Measurements from ENCODE around the gene SHROOM3. TPM values are rescaled to one million over a fixed set of nuclear protein-coding genes. Genes with fewer than 3 reads are reported as not detected.
"Not testable (repeated sequence)": the region's sequence is repeated elsewhere in the genome, so short reads cannot be mapped to it uniquely, and the experiment has no call there.

The SHROOM3 gene
- total RNA-seq: not detected

- H3K9me3 Mint-ChIP-seq: no peaks in the 10 kb centered on the region
- H3K4me3 Mint-ChIP-seq: no peak within 1 kb of the TSS
- no peak within 1 kb of the TSS for H3K27ac Mint-ChIP-seq
- H3K4me1 Mint-ChIP-seq: no peaks in the 10 kb centered on the region
- H3K36me3 Mint-ChIP-seq (ENCODE audit: low read depth): no peaks in the 10 kb centered on the region
- peaks cover 33% of the 10 kb centered on the region for H3K27me3 Mint-ChIP-seq
- no peak for ATAC-seq (replicated peaks)
Measured at GRCh38 chr4:76434901-76435527, at the start of gene SHROOM3. Gene SHROOM3, plus strand, starts transcription at chr4:76435229. Its CDS starts 824 bp downstream, at chr4:76436053.

GRCh38 chr4:76385974-76386373, 49.1 kb upstream of the SHROOM3 start:
- Mint-ChIP-seq H3K27me3 (peaks cover 28% of the 10 kb centered on the region), H3K27ac (no peak overlapping the region), H3K36me3 (ENCODE audit: low read depth) (no peaks in the 10 kb centered on the region), H3K4me3 (no peak overlapping the region), H3K4me1 (no peaks in the 10 kb centered on the region), H3K9me3 (peaks cover 15% of the 10 kb centered on the region)
- ATAC-seq (replicated peaks): no peak

GRCh38 chr4:76386566-76387305, 48.3 kb upstream of the SHROOM3 start:
- no peak for ATAC-seq (replicated peaks)
- Mint-ChIP-seq H3K27me3 (peaks cover 28% of the 10 kb centered on the region), H3K27ac (no peak overlapping the region), H3K9me3 (peaks cover 15% of the 10 kb centered on the region), H3K4me1 (no peaks in the 10 kb centered on the region), H3K4me3 (no peak overlapping the region), H3K36me3 (ENCODE audit: low read depth) (no peaks in the 10 kb centered on the region)

DNA sequence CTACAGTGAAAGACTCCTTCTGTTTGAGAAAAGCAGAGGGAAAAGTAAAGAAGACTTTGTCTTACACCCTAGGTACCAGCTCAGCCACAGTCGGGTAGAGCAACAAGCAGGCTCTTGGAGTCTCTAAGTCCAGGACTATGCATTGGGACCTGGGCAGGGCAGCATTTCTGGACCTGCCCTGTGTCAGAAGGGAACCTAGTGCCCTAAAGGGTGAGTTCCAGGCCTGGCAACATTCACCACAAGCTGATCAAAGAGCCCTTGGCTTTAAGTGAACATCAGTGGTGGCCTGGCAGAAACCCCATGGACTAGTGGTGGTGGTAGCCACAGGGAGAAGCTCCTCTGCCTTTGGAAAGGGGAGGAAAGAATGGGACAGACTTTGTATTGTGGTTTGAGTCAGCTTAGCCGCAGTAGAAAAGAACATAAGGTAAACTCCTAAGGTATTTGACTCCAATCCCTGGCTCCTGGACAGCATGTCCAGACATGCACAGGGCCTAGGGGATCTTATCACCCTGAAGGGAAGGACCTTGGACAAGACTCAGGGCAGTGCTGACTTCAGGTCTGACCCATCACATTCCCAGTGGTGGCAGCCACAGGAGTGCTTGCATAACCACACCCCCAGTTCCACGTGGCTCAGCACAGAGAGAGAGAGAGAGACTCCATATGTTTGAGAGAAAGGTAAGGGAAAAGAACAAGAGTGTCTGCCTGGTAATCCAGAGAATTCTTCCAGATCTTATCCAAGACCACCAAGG, 46.7 kb upstream of the SHROOM3 start:
- H3K9me3 Mint-ChIP-seq: peaks cover 15% of the 10 kb centered on the region
- H3K4me3 Mint-ChIP-seq: no peak overlapping the region
- H3K36me3 Mint-ChIP-seq (ENCODE audit: low read depth): no peaks in the 10 kb centered on the region
- H3K4me1 Mint-ChIP-seq: no peaks in the 10 kb centered on the region
- no peak for ATAC-seq (replicated peaks)
- H3K27me3 Mint-ChIP-seq: peaks cover 31% of the 10 kb centered on the region
- H3K27ac Mint-ChIP-seq: no peak overlapping the region

- Mint-ChIP-seq H3K4me3 (no peak overlapping the region), H3K27me3 (peaks cover 25% of the 10 kb centered on the region), H3K4me1 (no peaks in the 10 kb centered on the region), H3K36me3 (ENCODE audit: low read depth) (no peaks in the 10 kb centered on the region), H3K27ac (no peak overlapping the region), H3K9me3 (peaks cover 5% of the 10 kb centered on the region)
- ATAC-seq (replicated peaks): peak; percentile 62
Measured at GRCh38 chr4:76401654-76402053, 33.4 kb upstream of the SHROOM3 start.

GRCh38 chr4:76406081-76406480, 28.9 kb upstream of the SHROOM3 start:
- H3K27ac Mint-ChIP-seq: no peak overlapping the region
- no peaks in the 10 kb centered on the region for H3K9me3 Mint-ChIP-seq
- H3K27me3 Mint-ChIP-seq: peaks cover 18% of the 10 kb centered on the region
- no peak for ATAC-seq (replicated peaks)
- H3K36me3 Mint-ChIP-seq (ENCODE audit: low read depth): no peaks in the 10 kb centered on the region
- no peaks in the 10 kb centered on the region for H3K4me1 Mint-ChIP-seq
- H3K4me3 Mint-ChIP-seq: no peak overlapping the region

DNA sequence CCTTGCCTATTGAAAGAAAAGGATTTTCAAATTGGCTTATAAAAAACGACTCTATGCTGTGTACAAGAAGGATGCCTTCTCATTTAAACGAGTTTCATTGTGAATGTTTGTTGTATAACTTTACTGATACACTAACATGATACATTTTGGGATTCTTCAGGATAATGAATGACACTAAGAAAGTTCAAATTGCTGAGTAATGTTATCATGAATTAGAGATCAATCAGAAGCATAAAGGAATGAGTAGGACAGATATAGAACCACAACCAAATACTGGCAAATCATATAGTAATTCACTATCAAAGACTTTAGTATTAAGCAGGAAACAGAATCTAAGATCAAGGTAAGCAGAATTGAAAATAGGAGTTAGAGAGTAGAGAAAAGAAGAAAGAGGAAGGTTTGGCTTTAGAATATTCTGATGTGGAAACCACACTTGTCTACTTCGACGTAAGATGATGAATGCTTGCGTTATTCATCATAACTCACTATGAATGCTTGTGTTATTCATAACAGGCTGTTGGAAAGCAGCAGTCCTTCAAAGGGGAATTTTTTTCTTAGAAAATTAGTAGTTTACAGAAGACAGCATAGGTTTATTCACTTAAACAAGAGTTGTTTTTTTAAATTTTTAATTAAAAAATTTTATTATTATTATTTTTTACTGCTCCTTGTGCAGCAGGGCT, 27.4 kb upstream of the SHROOM3 start:
- peaks cover 10% of the 10 kb centered on the region for H3K27me3 Mint-ChIP-seq
- no peaks in the 10 kb centered on the region for H3K4me1 Mint-ChIP-seq
- H3K9me3 Mint-ChIP-seq: no peaks in the 10 kb centered on the region
- H3K36me3 Mint-ChIP-seq (ENCODE audit: low read depth): no peaks in the 10 kb centered on the region
- ATAC-seq (replicated peaks): peak; percentile 91
- no peak overlapping the region for H3K4me3 Mint-ChIP-seq
- H3K27ac Mint-ChIP-seq: no peak overlapping the region

DNA sequence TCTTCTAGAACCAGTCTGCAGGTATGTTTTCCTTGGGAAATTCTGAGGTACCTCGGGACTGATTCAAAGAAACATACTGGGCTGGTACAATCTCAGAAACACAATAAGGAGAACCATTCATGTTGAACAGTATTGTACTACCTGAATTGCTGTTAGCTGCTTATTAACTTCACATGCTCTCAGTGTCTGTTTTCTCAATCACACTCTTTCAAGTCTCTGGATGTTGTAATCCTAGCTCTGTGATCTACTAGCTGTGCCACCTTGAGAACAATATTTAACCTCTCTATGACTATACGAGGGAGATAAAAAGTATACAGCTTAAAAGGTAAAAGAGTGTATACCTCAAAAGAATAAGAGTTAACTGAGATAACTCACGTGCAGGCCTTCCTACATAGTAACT, 24.4 kb upstream of the SHROOM3 start:
- Mint-ChIP-seq H3K4me1 (no peaks in the 10 kb centered on the region), H3K36me3 (ENCODE audit: low read depth) (no peaks in the 10 kb centered on the region), H3K4me3 (no peak overlapping the region), H3K27ac (no peak overlapping the region), H3K27me3 (no peaks in the 10 kb centered on the region), H3K9me3 (no peaks in the 10 kb centered on the region)
- no peak for ATAC-seq (replicated peaks)

GRCh38 chr4:76420188-76420761, 14.8 kb upstream of the SHROOM3 start:
- H3K27me3 Mint-ChIP-seq: peaks cover 28% of the 10 kb centered on the region
- no peak overlapping the region for H3K27ac Mint-ChIP-seq
- no peaks in the 10 kb centered on the region for H3K36me3 Mint-ChIP-seq (ENCODE audit: low read depth)
- H3K4me3 Mint-ChIP-seq: peak overlapping the region; percentile 44
- no peaks in the 10 kb centered on the region for H3K4me1 Mint-ChIP-seq
- ATAC-seq (replicated peaks): no peak
- no peaks in the 10 kb centered on the region for H3K9me3 Mint-ChIP-seq

DNA sequence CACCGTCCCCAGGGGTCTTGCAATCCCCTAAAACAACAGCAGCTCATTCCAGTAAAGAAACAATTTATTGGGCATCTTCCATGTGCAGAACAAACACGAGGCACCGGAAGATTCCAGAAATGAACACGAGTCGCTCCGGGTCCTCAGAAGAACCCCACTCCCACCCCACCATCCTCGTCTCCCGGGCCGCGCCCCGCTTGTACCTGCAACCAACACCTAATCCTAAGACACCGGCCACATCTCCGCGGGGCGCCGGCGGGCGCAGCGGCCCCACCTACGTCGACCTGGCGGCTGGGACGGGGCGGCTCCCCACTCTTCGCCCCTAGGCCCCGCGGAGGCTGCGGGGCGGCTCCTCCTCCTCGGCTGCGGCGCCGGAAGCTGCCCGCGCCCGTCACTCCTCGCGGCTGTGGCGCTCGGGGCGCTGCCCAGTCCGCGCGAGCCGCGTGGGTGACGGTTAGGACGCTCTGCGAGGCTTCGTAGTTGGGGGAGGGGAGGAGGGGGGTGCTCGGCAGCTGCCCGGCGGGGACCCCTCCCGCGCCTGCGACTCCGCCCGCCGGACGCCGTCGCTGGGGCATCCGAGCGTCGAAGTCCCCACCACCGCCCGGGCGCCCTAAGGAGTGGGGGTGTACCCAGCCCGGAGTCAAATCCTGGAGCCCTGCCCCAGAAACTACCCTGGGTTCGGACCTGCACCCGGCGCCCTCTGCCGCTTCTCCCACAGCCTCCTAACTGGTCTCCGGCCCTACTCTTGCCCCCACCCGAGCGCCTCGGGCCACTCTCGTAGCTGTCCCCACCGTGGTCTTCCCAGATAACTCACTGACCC, 14.1 kb upstream of the SHROOM3 start, which contains the start of gene CCDC158:
Gene CCDC158, minus strand, starts transcription at position 380 of the 820 bp plus-strand sequence. CDS start 17,934 bp downstream, outside the sequence.
- Mint-ChIP-seq H3K36me3 (ENCODE audit: low read depth) (no peaks in the 10 kb centered on the region), H3K4me1 (no peaks in the 10 kb centered on the region), H3K27me3 (peaks cover 27% of the 10 kb centered on the region), H3K9me3 (no peaks in the 10 kb centered on the region), H3K27ac (no peak within 1 kb of the TSS), H3K4me3 (peak within 1 kb of the TSS; percentile 63)
- peak; percentile 46 for ATAC-seq (replicated peaks)

DNA sequence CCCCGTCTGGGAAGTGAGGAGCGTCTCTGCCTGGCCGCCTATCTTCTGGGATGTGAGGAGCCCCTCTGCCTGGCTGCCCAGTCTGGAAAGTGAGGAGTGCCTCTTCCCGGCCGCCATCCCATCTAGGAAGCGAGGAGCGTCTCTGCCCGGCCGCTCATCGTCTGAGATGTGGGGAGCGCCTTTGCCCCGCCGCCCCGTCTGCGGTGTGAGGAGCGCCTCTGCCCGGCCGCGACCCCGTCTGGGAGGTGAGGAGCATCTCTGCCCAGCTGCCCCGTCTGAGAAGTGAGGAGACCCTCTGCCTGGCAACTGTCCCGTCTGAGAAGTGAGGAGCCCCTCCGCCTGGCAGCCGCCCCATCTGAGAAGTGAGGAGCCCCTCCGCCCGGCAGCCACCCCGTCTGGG, 11.9 kb upstream of the SHROOM3 start:
- not testable (repeated sequence) for ATAC-seq (replicated peaks); H3K4me1 Mint-ChIP-seq; H3K36me3 Mint-ChIP-seq (ENCODE audit: low read depth); H3K9me3 Mint-ChIP-seq; H3K4me3 Mint-ChIP-seq; H3K27ac Mint-ChIP-seq
- H3K27me3 Mint-ChIP-seq: peaks cover 28% of the 10 kb centered on the region

- Mint-ChIP-seq H3K36me3 (ENCODE audit: low read depth) (no peaks in the 10 kb centered on the region), H3K27me3 (peaks cover 14% of the 10 kb centered on the region), H3K4me3 (no peak overlapping the region), H3K27ac (no peak overlapping the region), H3K9me3 (no peaks in the 10 kb centered on the region), H3K4me1 (no peaks in the 10 kb centered on the region)
- no peak for ATAC-seq (replicated peaks)
Measured at GRCh38 chr4:76426272-76426671, 8.8 kb upstream of the SHROOM3 start.

GRCh38 chr4:76429636-76430035, 5.4 kb upstream of the SHROOM3 start:
- Mint-ChIP-seq H3K27me3 (peaks cover 6% of the 10 kb centered on the region), H3K36me3 (ENCODE audit: low read depth) (no peaks in the 10 kb centered on the region), H3K4me1 (no peaks in the 10 kb centered on the region), H3K9me3 (no peaks in the 10 kb centered on the region), H3K27ac (no peak overlapping the region), H3K4me3 (no peak overlapping the region)
- no peak for ATAC-seq (replicated peaks)
